Measurements from ENCODE around the gene RNF5.

RNF5 gene

GRCh38 chr6:32151863-32152768 is 26.1 kb upstream of the RNF5 start, which contains the start of gene PRRT1:
TSS of gene PRRT1 (minus strand) at chr6:32151939. CDS start at chr6:32151827, 112 bp downstream.
- in situ Hi-C loops (cut with MboI; ENCODE audit: low sequenced_read_pairs) = no loop called here

DNA sequence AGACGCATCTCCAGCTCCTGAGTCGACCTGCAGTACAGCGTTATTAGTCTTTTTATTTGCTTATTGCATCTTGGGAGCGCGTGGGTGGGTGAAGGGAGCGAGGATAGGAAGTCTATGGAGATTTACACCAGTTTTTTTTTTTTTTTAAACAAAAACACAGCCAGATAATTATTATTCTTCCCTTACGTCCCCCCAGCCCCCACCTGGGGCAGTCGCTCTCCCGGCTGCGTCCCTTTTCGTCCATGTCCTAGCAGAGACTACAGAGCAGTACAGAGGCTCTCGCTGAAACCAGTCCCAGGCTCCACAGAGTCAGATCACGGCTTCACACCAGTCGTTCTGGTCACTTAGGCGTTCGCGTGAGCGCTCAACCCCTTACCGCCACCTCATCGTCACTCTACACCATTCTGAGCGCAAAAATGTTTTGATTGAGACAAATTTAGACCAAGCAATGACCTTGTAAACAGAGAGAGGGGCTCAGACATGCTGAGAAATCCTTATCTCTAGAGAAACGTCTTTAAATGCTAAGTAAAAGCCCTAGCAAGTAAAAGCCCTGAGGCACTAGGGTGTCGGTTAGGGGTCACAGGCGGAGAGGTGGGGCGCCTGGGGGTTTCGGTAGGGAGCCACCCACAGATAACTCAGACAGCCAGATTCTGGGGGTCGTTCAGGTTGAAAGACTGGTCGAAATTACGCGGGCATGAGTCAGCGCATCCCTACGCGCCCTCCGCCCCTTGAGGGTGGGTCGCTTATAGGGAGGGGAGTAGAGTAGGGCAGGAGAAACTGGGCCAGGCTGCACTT is 25.2 kb upstream of the RNF5 start:
- in situ Hi-C loops (cut with MboI; ENCODE audit: low sequenced_read_pairs) = no loop called here

DNA sequence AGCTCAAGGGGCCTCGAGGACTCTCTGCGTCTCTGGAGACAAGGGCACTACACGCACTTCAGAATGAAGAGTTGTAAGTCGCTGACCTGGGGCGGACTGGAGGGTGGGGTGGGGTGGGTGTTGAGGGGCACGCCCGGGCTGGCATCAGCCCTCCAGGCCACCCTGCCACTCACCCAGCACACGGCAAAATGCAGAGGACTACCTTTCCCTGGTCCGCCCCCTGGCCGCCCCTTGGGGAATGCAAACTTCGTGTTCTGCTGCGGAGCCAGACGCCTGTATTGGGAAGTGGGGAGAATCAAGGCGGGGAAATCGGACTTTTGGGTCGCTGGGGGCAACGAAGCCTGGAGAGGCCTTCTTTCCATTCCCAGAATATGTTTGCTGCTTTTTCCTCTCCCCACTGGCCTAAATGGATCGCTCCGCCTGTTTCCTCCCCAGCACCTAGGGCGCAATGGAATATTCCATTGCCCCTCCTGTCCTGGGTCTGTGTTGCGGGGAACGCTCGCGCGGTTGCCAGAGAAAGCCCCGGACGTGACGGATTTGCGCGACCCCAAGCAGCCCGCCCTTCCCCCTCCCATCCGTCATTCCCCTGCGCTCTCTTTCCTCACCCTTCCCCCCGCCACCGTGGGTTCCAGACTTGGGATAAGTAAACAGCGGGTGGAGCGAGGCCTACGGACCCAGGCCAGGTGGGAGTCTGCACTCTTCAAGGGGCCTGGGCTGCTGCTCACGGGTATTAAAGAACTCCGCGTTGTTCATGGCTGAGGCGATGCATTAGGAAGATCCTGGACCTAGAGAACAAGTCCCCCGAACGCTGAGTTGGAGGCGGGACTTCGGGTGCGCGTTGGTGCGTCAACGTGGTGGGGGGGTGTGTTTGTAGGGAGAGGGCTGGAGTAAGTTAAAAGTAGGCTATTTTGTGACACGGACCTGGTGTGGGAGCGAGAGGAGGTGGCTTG is 24.4 kb upstream of the RNF5 start, which contains the start of gene PPT2:
Gene PPT2, plus strand, starts transcription at position 578 of the 950 bp plus-strand sequence. CDS start 454 bp downstream, outside the sequence.
- in situ Hi-C loops (cut with MboI; ENCODE audit: low sequenced_read_pairs) = no loop called here

DNA sequence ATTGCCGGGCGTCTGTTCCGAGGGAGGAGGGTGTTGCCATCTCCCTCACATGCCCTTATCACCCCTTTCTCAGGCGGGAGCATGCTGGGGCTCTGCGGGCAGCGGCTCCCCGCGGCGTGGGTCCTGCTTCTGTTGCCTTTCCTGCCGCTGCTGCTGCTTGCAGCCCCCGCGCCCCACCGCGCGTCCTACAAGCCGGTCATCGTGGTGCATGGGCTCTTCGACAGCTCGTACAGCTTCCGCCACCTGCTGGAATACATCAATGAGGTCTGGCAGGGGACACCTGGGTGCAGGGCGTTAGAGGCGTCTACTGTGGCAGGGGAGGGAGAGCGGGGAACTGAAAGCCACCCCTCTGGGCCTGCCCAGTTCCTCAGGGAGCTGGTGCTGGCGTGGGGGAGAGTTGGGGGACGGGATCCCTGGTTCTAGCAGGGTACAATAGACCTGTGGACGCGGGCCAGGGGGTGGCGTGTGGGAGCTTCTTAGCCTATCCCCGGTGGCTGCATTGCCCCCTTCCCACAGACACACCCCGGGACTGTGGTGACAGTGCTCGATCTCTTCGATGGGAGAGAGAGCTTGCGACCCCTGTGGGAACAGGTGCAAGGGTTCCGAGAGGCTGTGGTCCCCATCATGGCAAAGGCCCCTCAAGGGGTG is 23.6 kb upstream of the RNF5 start:
- in situ Hi-C loops (cut with MboI; ENCODE audit: low sequenced_read_pairs) = no loop called here

DNA sequence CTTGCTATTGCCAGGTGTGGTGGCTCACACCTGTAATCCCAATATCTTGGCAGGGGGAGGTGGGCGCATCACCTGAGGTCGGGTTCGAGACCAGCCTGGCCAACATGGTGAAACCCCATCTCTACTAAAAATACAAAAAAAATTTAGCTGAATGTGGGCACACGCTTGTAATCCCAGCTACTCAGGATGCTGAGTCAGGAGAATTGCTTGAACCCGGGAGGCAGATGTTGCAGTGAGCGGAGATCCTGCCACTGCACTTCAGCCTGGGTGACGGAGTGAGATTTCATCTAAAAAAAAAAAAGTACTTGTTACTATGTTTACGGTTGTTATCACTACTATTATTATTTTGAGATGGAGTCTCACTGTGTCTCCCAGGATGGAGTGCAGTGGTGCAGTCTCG is 21.3 kb upstream of the RNF5 start:
- in situ Hi-C loops (cut with MboI; ENCODE audit: low sequenced_read_pairs) = no loop called here

DNA sequence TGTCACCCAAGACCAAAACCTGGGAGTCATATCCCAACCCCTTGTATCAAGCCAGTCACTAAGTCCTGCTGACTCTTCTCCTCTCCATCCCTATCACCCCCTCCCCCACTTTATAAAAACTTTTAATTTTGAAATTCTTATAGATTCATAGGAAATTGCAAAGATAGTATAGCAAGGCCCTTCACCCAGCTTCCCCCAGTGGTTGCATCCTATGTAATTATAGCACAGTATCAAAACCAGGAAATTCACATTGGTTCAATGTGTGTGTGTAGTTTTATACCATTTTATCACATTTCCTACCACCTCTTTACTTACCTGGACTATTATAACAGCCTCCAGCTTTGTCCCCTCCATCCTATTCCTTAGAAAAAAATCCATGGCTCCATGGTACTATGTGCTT is 20.2 kb upstream of the RNF5 start:
- in situ Hi-C loops (cut with MboI; ENCODE audit: low sequenced_read_pairs) = no loop called here

- in situ Hi-C loops (cut with MboI; ENCODE audit: low sequenced_read_pairs) = no loop called here
These were observed 14.5 kb upstream of the RNF5 start for GRCh38 chr6:32163559-32164258.

DNA sequence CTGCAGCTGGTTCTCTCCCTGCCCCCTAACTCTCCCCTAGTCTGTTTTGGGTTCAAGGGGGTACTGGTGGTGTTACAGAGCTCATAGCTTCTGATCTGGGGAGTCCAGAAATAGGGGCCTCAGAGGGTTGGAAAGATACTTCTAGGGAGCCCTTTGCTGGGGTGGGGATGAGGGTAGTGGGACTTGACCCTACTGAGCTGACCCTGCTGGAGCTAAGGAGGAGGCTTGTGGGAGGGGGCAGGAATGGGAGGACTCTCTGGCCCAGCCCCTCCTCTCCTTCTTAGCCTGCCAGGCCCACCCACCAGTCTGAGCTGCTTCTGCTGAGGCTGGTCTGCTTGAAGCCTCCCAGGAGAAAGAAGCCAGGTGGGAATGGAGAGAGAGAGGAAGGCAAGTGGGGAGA is 13.9 kb upstream of the RNF5 start, which contains the start of gene EGFL8:
Gene EGFL8, plus strand, starts transcription at position 301 of the 400 bp plus-strand sequence. CDS start 1,571 bp downstream, outside the sequence.
- in situ Hi-C loops (cut with MboI; ENCODE audit: low sequenced_read_pairs) = no loop called here

DNA sequence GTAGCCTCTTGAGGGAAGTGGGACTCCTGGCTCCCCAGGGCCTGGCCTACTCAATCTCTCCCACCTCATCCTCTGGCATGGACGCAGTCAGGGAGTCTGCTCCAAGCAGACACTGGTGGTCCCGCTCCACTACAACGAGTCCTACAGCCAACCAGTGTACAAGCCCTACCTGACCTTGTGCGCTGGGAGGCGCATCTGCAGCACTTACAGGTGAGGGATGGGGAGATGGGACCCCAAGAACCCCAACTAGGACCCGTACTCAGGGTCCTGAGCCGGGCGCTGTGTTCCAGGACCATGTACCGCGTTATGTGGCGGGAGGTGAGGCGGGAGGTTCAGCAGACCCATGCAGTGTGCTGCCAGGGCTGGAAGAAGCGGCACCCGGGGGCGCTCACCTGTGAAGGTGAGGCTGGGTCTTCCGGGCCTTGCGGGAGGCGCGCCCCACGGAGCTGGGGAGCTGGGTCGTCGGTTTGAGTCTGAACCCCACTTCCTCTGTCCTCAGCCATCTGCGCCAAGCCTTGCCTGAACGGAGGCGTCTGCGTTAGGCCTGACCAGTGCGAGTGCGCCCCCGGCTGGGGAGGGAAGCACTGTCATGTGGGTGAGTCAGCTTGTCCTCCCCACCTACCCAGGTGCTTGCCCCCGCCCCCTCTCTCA is 11.7 kb upstream of the RNF5 start:
- in situ Hi-C loops (cut with MboI; ENCODE audit: low sequenced_read_pairs) = no loop called here

GRCh38 chr6:32167154-32167760 is 10.9 kb upstream of the RNF5 start:
- in situ Hi-C loops (cut with MboI; ENCODE audit: low sequenced_read_pairs) = no loop called here

DNA sequence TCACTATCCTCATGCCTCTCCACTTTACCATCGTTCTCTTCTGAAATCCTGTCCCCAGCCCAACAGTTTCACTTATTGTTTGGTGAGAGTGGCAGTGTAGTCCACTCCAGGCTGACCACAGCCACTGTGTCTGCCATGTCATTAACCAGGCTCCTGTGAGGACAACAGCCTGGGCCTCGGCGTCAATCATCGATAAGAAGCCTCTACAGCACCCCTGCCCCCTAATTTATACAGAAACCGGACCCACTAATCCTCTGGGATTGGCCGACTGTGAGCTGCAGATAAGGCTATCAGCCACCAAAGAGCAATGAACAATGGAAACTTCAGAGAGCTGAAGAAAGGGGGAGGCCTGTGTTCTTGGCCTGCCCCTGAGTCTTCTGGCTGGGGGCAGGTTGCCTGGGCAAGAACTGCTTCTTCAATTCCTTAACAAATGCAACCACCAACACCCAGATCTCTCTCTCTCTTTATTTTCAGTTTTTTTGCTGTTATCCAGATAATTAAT is 10.4 kb upstream of the RNF5 start:
- in situ Hi-C loops (cut with MboI; ENCODE audit: low sequenced_read_pairs) = no loop called here

DNA sequence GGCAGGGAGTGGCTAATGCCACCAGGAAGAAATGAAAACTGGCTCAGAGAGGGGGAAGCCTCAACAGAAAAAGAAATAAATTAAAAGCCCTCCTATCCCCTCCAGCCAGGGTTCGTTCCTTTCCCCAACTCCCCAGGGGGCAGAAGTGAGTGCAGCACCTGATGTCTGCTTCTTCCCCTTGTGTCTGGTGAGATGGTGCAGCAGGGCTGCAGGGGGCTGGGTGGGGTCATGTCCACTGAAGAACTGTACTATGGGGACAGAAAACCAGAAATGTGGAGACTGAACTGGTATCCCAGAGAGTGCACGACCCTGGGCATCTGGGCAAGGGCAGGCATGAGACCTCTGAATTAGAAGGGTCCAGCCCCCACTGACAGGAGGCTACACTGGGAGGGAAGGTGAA is 9.9 kb upstream of the RNF5 start:
- in situ Hi-C loops (cut with MboI; ENCODE audit: low sequenced_read_pairs) = no loop called here

GRCh38 chr6:32168807-32169591 is 9.2 kb upstream of the RNF5 start:
- in situ Hi-C loops (cut with MboI; ENCODE audit: low sequenced_read_pairs) = no loop called here

- in situ Hi-C loops (cut with MboI; ENCODE audit: low sequenced_read_pairs) = no loop called here
These were observed 7.9 kb upstream of the RNF5 start for GRCh38 chr6:32170294-32170693.

DNA sequence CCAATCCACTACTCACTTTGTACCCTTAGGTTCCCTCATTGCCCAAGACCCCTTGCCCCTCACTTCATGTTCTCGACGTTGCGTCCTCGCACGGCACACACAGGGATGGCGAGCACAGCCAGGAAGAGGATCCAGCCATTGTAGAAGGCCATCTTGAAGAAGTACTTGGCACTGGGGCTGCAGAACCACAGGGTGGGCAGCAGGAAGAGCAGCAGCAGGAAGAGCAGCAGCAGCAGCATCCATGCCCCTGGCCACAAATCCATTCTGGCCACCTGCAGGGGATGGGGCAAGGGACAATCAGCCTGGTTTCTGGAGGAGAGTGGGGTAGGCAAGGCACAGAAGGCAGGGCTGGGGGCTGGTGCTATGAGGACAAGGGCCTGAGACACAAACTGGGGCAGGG is 7.0 kb upstream of the RNF5 start:
- in situ Hi-C loops (cut with MboI; ENCODE audit: low sequenced_read_pairs) = no loop called here

- in situ Hi-C loops (cut with MboI; ENCODE audit: low sequenced_read_pairs) = no loop called here
These were observed 5.0 kb upstream of the RNF5 start for GRCh38 chr6:32173051-32173727.

- in situ Hi-C loops (cut with MboI; ENCODE audit: low sequenced_read_pairs) = no loop called here
These were observed 3.8 kb upstream of the RNF5 start for GRCh38 chr6:32174416-32174815.

All from hTERT RPE-1 (cell line).